Activated CD4-positive, alpha-beta T cell treated with anti-CD3 and anti-CD28 coated beads for 1 hour (primary cell): ENCODE measurements around the gene SRGAP2B.
"Not testable (repeated sequence)": the region's sequence is repeated elsewhere in the genome, so short reads cannot be mapped to it uniquely, and the experiment has no call there.

Experiments
- DNase-seq: peaks from one replicate; pipeline ENCODE4 v3.0.0-alpha.2; 2020

Gene SRGAP2B

DNA sequence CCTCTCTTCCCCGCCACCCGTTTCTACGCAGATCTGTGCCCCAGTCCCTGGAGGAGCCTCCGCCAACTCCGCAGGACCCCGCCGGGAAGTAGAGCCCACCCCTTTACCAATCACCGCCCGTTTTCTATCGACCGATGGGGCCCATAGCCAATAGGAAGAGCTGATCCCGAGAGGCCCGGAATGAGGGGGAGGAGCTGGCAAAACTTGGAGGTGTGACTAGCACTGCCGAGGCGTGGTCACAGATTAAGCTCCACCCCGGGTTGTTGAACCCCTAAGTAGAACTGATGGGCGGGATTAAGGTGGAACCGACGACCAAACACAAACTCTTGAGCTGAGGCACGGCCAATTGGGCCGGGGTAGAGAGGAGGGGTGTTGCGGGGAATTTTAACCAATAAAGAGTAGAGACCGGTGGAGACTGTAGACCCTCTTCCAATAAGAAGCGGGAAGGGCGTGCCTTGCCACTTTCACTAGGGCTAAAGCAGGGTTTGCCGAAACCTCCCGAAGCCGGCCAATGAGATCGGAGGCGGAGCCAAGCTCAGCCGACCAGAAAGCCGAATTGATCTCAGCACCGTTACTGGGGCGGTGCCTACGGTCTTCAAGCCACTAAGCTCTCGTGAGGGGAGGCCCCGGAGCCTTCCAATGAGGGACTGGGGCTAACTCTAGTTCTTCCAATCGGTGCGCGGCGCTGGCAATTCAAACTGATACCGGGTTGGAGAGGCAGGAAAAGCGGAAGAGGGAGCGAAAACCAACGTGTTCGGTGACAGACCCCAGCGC is at the start of gene SRGAP2B, which contains the start of gene FAM72D:
TSS of gene SRGAP2B (minus strand) at position 45 of the 774 bp plus-strand sequence. CDS start 2,427 bp downstream, outside the sequence.
TSS of gene FAM72D (plus strand) at position 691 of the 774 bp plus-strand sequence. CDS start 874 bp downstream, outside the sequence.
- not testable (repeated sequence) for DNase-seq

DNA sequence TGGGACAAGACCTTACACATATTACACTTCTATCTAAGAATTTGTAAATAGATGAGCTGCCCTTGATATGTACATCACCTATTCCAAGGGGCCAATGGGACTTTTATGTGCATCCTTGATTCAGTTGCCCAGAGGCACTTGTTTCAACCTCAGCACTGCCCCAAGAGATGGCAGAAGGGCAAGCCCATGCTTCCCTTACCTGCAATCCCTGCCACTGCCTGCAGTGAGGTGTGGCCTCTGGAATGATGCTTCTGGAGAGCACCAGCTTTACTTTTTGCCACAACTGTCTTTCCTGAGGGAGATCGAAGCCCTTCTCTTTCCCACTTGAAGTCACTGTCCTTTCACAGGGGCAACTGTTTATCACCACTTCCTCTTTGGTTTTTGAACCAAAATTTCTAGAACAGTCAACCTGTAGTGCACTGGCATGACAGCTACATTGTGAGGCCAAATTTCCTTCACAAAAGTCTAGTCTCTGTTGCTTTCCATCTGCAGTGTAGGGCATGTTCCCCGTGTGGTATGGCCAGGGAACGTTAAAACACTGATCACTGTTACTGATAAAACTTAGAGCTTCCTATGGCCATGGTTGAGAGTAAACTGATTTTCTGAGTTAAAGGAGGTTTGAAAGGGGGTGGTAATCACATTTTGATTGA is 49.3 kb upstream of the SRGAP2B start:
- not testable (repeated sequence) for DNase-seq

DNA sequence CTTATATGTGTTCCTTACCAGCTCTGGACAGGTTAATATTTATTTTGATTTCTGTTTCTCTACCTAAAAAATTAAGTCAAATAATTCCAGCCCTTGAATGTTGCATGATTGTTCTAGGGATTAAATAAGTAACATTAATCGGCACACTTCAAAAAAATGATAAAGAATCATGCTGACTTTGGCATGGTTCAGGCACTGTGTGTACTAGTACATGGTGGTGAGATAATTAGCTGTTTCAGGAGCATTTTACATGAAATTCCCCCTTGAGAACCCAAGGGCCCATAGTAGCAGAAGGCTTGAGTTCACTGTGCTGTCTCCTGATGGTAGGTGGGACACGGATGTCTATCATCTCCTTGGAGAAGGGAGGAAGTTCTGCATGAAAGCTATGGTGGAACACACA is 45.4 kb upstream of the SRGAP2B start:
- DNase-seq = not testable (repeated sequence)

DNA sequence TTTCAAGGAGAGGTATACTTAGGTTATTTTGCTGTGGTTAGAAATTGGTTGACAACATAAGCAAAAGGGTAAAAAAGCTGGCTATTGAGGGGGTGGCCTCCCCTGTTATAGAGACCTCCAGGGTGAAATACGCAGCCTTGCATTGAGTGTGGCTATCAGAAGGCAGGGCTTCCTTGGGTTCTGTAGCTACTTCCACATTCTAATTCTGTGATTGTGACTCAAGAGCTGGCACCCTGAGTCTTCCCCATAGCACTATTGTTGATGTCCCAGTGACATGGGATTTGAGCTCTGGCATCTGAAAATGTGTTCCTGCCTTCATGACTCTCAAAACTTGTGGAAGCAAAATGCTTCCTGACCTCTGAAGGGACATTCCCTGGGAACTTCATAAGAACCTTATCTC is 39.3 kb upstream of the SRGAP2B start:
- DNase-seq = not testable (repeated sequence)

DNA sequence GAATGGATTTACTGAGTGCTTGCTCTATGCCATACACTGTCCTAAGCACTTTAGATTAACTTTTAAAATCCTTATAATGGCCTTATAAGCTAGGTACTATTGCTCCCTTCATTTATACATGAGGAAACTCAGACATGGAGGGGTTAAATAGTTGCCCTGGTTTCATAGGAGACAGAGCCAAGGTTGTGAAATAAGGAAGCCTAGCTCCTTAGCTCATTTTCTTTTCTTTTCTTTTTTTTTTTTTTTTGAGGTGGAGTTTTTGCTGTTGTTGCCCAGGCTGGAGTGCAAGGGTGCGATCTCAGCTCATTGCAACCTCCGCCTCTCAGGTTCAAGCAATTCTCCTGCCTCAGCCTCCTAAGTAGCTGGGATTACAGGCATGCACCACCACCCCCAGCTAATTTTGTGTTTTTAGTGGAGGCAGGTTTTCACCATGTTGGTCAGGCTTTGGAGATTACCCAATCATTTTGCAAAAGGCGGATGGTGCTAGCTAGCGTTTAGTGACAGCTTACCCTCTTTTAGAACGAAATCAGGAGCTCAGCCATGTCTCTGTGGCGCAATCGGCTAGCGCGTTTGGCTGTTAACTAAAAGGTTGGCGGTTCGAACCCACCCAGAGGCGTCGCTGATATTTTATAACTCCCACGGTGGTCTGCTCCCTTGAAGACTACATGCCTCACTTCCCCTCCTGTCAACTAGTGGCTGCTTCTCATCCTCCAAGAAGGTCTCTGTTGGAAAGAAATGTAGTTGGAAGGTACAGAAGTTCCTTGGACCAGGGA is 33.8 kb upstream of the SRGAP2B start:
- not testable (repeated sequence) for DNase-seq

DNA sequence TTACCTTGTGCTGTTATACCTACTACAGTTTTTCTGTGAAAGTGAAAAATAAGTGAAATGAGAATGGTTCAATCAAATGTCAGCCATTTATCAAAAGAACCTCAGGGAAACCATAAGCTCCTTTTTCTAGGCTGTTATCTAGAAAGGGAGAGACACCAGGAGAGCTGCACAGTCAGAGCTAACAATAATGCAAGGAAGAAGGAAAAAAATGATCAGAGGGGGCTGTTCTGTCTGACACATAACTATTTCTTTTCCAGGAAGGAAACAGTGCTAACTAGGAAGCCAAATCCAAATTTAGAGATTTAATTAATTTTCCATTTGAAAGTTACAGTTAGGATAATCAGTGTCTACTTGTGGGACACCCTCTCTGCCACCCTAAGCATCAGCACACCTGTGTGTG is 32.0 kb upstream of the SRGAP2B start:
- DNase-seq = not testable (repeated sequence)

DNA sequence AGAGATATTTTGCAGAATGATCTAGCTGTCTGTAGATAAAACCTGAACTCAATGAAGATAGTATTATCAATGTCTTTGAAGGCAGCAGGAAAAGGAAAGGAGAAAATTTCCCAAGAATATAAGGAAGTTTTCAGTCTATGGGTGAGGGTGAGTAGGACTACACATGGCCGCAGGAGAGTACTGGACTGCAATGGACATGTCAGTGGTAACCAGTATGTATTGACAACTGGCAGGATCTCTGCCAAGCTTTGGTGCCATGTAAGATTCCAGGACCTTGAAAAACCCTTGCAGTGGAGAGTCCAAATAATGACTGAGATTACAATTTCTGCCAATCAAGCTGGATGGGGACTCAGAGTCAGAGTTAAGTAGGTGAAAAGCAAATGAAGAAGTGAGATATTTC is 30.0 kb upstream of the SRGAP2B start:
- DNase-seq = not testable (repeated sequence)

DNA sequence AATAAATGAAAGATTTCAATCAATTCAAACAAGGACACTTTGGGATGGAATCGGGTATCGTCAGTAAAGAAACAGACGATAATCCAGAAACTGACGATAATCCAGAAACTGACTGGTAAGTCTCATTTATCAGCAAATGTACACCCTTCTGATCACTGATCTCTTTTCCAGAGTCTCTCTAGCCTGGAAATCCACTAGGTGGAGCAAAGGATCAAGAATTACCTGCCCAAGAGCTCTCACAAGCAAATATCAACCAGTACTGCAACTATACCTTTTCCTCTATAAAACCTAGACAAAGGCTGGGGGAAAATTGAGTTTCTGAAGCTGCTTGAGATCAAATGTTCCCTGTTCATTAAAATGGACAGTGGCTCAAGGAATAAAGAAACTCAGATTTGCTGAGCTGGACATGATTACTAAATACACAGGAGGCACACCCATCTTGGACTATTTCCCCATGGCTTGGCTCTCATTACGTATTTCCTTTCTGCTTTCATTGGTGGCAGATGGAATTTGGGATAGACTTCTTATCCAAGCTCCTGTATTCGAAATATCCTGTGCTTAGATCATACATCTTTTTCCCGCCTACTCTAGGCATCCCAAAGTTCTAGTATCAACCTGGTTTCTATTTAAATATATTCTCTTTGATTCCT is 29.0 kb upstream of the SRGAP2B start:
- DNase-seq = not testable (repeated sequence)

DNA sequence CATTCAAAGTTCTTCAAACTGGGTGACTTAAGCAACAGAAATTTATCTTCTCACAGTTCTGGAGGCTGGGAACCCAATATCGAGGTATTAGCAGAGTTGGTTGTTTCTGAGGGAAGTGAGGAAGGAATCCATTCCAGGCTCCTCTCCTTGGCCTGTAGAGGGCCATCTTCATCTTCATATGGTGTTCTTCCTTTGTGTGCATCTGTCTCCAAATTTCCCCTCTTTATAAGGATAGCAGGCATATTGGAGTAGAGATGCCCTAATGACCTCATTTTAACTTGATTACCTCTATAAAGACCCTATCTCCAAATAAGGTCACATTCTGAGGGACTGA is 27.9 kb upstream of the SRGAP2B start:
- DNase-seq = not testable (repeated sequence)

DNA sequence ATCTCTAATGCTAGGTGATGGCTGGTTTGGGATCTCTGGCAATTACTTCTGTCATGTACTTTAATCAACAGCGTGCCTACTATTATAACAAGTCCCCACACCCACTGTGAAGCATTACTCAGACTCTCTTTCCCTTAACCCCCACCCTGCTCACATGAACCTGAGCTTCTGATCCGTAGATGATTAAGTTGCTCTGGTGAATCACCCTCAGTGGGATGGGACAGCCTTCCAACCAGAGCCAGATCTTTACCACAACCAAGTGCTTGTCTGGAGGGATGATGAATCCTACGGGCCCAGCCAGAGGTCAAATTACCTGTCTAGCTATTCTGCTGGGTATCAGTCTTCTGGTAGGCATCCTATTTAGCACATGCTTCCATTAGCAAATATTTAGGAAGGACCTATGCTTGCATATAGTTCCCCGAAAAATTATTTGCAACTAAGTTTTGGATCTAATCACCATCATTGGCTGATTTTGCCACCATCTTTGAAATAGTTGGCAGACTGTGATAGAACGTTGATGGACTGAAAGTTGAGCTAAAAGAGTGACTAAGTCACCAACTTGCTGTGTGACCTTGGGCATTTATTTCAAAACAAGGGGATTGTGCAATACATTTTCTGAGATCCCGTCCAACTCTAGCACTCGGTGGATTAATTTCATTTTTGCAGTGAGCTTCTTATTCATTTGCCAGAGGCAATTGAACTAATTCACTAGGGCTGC is 27.4 kb upstream of the SRGAP2B start:
- not testable (repeated sequence) for DNase-seq

DNA sequence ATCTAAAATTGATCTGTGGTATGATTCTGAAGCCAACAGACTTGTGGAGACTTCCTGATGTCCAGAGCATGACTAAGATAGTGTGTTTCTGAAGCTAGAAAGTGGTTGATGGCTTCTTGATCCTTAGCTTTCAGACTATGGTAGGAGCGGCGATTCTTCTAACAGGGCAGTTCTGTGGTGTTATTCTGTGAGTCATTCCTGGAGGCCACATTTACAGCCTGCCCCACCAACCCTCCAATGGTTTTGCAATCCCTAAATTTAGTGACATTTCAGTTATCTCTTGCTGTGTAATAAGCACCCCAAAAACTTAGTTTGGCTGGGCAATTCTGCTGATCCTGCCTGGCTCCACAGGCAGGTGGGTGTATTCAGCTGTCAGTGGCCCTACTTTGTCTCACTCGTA is 24.7 kb upstream of the SRGAP2B start:
- DNase-seq = not testable (repeated sequence)

DNA sequence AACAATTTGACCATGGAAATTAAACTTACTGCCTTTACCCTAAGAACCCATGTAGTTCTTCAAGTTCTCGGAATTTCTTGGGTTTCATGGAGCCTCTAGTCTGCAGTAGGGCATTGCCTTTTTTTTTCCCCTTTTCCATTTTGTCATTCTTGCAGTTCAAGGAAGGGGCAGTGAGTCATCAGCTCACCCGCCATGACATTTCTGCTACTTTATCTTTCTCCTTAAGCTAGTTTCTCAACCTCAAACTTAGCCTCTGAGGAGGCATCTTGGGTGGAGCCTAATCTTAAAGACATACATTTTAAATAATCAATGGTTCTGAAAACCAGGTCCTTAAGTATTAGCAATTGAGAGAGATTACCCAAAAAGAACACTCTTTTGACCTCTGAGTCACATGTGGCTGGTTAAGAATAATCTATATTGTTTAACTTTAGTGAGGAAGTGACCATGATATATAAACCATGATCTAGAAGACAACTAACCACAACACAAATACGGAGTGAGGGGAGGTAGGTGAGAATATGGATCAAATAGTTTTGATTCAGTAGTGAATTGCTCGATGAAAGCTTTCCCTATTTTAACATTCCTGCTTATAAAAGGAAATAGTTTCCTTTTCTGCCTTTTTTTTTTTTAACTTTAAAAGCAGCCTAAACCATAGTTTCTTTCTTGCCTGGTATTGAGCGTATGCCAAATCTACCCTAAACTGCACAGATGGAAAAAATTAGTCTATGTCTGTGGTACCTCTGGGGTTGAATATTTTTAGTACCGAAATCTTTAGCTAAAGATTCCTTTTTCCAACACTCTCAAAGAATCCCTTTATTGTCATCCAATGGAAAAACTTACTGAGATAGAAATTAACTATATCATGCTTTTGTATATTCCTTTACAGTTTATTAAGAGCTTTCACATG is 20.7 kb upstream of the SRGAP2B start:
- DNase-seq = not testable (repeated sequence)

DNA sequence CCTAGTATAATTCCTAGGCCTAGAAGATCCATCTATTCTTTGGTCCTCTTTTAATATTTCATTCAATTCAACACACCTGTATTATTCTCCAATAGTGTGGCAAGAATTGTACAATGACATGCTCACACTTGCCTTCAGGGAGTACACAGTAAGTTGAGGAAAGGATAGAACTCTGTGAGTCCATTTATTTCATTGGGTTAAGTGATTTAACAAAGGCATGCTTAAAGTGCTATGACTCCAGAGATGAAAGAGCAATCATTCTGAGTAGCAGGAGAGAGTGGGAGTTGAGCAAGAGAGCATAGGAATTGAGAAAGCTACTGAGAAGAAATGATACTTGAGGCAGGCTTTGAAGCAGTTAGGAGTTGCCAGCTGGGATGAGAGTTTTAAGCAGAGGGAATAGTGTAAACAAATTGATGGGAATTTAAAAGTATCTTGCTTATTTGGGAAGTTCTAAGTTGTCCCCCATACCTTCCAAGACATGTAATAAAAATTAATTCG is 19.5 kb upstream of the SRGAP2B start:
- DNase-seq = not testable (repeated sequence)

DNA sequence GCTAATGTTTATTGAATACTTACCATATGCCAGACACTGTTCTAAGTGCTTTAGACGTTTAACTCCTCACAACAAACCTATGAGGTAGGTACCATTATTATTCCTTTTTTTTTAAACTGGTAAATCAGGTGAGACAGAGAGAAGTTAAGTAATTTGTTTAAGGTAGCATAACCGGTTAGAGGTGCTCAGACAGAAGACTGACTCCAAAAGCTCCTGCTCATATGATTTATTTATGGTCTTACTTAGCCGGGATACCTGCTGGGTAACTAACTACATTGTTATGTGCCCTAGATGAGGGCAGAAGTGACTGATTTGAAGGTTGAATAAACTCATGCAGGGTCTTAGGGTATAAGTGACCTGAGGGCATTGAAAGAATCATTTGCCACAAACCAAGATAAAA is 17.6 kb upstream of the SRGAP2B start:
- not testable (repeated sequence) for DNase-seq

DNA sequence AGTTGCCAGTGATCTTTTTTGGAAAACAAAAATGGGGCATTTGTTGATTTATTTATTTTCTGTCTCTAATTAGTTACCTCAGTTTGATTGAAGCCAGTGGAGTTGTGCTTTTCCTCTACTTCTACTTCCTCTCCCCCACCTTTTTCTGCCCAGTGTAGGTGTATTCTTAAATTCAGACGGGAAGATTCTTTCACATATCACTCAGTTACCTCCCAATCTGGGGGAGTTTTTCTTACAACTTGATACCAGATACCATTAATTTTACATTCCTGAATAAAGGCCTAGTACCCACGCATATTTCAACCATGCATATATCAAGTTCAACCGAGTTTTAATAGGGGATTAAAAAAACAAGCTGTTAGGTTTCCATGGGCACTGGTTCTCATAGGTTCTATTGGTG is 16.5 kb upstream of the SRGAP2B start:
- DNase-seq = not testable (repeated sequence)

DNA sequence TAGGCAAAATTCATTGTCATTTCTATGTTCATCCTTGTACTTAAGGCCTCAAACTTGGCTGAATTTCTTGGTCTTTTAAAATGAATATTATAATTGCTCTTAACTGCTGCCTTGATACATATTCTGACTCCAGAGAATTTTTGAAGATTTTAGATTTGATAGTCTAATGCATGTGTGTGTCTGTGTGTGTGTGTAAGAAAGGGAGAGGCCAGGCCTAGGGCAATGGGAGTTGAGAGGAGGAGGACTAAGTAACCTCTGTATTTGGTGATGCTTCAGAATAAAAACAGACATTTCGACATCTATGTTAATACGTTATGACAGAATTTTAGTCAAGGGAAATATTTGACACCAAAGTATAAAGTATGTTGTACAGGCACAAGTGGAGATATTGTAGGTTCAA is 8.2 kb upstream of the SRGAP2B start:
- not testable (repeated sequence) for DNase-seq

DNA sequence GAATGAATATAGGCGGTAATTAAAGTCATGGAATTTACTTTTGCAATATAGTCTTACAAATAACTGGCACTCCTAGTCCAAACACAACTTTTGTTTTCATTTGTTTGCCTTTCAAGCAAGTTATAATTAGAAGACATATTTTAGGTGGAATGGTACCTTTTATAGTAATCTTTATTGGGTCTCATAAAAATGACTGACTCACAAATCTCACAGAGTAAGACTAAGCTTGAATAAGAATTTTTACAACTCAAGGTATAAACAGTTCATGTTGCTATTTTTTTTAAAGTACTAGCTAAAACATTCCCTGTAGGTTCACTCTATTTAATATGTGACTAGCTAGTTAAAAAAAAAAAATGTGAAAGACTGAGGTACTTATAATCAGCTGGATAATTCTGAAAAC is 6.6 kb upstream of the SRGAP2B start:
- DNase-seq = not testable (repeated sequence)

DNA sequence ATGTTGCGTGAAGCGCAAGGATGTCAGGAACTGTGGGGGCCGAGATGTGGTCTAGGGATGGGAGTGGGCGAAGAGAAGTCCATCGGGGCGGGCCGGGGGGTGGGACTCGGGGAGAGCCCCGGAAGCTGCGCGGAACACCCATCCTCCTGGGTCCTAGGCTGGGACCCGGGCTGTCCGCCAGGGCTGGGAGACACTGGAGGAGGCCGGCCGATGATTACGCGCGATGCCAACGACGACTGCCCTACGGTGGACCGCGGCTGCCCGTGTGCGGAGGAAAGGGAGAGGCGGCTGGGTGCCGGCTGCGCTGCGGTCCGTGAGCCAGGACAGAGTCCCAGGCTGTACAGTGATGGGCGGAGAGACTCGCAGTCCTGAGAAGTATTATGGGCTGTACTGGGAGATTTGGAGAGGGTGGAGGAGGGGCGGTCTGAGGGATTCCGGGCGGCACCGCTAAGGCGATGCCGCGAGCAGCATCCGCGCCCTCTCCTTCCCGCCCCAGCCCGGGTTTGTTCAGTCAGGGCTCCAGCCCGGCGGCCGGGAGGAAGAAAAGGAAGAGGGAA is 395 bp downstream of the SRGAP2B start:
- DNase-seq = not testable (repeated sequence)

DNA sequence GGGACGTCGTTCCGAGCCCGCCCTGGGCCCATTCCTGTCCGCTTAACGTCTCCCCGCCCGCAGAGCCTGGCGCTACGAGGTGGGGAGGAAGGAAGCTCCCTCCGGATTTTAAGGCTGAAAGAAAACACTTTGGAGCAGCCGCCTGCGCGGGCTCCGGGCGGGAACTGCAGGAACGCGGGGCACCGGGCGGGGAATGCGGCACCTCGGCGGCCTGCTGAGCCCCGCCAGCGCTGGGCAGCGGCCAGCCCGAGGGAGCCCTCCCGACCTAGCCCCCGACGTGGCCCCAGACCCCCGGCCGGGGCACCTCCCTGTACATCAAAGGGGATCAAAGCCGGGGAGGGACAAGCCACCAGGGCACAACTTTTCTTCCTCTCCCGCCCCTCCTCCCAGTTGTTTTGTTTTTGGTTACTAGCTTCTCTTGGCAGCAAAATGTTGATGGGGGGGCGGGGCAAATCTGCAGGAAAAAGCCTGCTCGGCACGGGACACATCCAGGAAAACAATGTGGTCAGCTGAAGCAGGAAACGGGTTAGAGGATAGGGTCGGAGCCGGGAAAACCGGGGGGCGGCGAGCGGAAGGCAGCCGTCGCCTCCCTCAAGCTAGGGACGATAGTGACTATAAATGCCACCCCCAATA is 1.5 kb downstream of the SRGAP2B start:
- not testable (repeated sequence) for DNase-seq
